Stimulated activated CD4-positive, alpha-beta T cell treated with anti-CD3 and anti-CD28 coated beads, Interleukin-1b, Interleukin-23, amount 100 ng/mL, for 1 hour (primary cell): ENCODE data around the gene SPATA22.
"Not testable (repeated sequence)": the region's sequence is repeated elsewhere in the genome, so short reads cannot be mapped to it uniquely, and the experiment has no call there.

Experiments used
- DNase-seq, 2 donors: peaks; one replicate each; pipeline ENCODE4 v3.0.0-alpha.2; 2020; ENCODE audit warnings: low read depth in 2 of 2

Gene SPATA22

GRCh38 chr17:3472137-3472536 lies 518 bp upstream of the SPATA22 start:
- no peak for DNase-seq

- DNase-seq: no peak
Observed at GRCh38 chr17:3469529-3469928, 2.1 kb downstream of the SPATA22 start.

DNA sequence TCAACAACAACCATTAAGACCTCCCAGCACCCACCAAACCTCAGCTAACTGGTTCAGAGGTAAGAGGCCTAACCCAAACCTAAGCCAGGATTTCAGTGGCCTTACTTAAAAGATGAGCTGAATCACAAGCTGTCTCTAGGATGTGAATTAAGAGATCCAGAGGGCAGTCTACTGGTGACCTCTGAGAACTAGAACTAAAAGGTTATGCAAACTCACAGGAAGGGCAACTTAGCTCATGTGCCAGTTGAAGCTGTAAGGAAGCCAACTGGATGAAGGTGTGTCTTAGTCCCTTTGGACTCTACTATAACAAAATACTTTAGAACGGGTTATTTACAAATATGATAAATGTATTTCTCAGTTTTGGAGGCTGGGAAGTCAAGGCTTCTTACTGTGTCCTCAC lies 5.3 kb downstream of the SPATA22 start:
- not testable (repeated sequence) for DNase-seq

DNA sequence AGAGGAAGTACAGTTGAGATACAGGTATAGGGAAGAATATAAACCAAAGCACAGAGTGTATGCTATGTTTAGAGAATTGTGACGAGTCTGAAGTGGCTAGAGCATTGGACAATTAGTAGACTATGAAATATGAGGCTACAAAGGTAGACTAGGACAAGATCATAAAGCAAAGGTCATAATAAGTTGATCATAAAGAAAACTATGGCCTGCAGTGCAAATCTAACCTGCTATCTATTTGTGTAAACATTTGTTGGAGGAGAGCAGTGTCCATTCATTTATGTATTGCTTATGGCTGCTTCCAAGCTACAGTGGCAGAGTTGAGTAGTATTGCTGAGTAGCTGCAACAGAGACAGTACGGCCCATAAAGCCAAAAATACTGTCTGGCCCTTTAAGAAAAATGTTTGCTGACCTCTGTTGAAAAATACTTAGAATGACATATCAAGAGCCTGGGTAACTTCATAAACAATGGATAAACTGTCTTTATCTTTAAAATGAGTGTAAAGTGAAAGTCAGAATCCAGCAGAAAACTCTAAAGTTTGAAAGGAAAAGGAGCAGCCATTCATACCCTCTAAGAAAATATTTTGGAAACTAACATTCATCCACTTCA lies 23.5 kb downstream of the SPATA22 start:
- no peak for DNase-seq

DNA sequence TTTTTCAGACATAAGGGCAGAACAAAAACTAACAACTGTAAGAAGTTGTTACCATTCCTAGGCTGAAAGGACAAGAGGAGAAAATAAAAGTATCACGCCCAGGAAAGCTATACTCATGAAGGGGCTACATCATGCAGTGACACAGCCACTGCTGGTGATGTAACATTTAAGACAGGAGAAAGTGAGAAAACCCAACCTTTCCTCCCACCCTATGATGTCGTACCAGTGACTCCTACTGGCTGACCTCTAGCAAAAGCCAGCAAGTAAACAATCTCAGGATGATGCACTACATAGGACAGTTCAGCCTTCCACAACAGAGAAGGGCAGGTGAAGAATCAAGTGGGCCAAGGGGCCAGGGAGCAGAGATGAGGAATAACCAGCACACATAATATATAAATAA lies 24.0 kb downstream of the SPATA22 start:
- DNase-seq: no peak

DNA sequence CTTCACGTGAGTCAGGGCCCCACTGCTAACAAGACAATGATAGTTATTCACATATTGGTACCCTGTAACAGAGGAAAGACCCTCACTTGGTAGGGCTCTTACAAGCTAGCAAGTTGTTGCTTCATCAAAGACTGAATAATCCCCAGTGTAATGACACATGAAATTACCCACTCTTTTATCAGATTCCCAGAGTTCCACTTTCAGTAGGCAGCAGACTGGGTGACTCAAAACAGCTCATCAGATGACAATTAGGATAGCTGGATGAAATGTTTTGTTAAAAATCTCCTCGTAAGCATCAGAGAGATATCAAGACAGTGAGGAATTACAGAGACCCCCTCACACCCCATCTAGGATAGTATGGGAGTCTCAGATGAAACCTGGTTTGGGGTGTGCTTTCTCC lies 31.2 kb downstream of the SPATA22 start:
- no peak for DNase-seq

GRCh38 chr17:3438368-3438767 lies 33.3 kb downstream of the SPATA22 start:
- DNase-seq: no peak

DNA sequence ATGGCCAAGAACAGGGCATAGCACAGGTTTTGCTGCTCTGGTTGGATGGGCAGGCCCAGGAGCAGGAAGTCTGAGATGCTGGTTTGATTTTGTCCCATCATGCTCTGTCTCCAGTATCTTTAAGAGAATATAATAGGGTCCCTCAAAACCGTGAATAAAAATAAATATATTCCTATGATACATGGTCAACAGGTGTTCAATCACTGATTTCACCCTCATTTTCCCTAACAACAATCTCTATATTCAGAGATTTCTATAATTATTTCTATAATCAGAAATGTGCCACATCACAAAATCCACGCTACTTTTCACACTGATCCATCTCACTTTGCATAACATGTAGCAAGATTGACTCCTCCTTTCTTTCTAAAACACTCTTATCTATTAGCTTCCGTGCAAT lies 37.9 kb downstream of the SPATA22 start, which contains the start of gene OR1E2:
Gene OR1E2, minus strand, starts transcription at position 101 of the 400 bp plus-strand sequence. Its CDS starts 0 bp downstream, at position 101.
- no peak for DNase-seq

- not testable (repeated sequence) for DNase-seq
Observed at GRCh38 chr17:3433215-3433614, 38.4 kb downstream of the SPATA22 start.

DNA sequence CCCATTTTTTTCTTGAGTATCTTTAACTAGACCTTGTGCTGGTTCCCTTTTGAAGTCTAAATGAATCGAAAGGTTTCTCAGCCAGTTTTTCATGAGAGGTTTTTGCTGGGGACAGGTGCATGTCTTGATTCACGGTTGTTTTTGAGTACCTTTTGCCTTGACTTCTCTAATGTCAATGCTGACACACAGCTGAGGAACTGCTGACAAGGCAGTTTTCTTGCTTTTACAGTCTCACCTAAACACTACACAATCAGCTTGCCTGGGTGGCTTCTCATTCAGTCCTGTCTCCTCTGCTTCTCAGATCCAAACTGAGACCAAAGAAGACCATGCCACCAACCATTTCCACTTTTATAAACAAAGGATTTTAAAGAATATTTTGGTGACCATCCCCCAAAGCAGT lies 53.4 kb downstream of the SPATA22 start:
- no peak for DNase-seq

GRCh38 chr17:3415610-3416009 lies 56.0 kb downstream of the SPATA22 start:
- no peak for DNase-seq

DNA sequence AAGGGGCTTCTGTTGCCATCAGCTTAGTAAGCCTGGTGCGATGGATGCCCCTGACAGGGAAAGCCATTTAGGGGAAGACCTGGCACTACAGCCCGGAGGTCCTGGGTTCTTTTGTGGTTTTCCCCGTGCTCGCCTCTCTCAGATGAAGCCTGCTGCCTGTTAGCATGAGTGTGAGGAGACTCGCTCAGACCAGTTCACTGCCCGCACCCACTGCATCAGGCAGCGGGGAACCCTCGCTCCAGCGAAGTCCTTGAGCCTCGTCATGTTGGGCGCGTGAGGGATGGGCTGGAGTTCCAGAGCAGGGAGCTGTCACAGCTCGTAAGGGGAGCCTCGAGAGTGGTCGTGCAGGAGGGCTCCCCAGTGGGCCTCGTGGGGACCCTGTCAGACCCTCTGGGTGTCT lies 59.4 kb downstream of the SPATA22 start:
- not testable (repeated sequence) for DNase-seq

DNA sequence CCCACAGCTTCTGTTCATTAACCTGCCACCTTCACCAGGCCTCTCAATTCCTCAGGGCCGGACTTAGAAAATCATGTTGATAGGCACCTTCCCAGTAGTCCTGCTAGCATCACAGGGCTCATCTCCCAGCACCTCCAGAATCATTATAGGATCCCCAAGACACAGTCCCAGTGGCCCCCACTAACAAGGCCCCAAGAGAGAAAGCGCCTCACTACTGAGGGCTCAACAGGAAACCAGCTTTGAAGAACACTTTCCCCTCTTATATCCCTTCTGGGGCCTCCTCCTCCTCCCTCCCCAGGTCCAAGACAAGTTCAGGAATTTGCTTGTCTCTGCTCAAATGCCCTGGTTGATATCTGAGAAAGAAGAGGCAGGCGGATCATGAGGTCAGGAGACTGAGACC lies 60.5 kb downstream of the SPATA22 start, which contains the start of gene OR3A3:
Gene OR3A3, plus strand, starts transcription at position 301 of the 400 bp plus-strand sequence.
- no peak for DNase-seq

GRCh38 chr17:3403856-3404255 lies 67.8 kb downstream of the SPATA22 start:
- not testable (repeated sequence) for DNase-seq

DNA sequence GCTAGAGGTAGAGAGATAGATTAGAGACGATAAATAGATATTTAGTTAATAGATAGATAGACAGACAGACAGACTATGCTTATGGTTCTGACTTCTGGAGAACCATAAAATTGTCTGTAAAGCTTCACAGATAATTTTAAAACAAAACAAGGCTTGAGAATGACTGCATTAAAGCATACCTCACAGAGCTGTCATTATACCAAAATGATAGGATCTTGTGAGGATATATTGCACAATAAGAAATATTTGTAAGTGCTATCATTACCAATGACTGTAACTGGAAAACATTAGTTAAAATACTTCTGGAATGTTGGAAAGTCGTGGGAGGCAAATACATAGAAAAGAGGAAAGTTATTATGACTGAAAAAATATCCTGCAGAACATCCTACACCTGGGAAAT lies 69.8 kb downstream of the SPATA22 start:
- DNase-seq: no peak

GRCh38 chr17:3400055-3400454 lies 71.6 kb downstream of the SPATA22 start:
- DNase-seq: no peak

- DNase-seq: no peak
Observed at GRCh38 chr17:3398310-3398709, 73.3 kb downstream of the SPATA22 start, which contains the start of gene OR1E1. OR1E1 (minus strand) TSS chr17:3398410; CDS start chr17:3398410, 0 bp downstream.

- not testable (repeated sequence) for DNase-seq
Observed at GRCh38 chr17:3397801-3398200, 73.8 kb downstream of the SPATA22 start.
